Thyroid gland (tissue), 4 donors: ENCODE measurements around the gene TTC39B. TPM values are rescaled to one million over a fixed set of nuclear protein-coding genes. Genes with fewer than 3 reads are reported as not detected.

Experiments
- DNase-seq, 2 donors: peaks; one replicate each; pipeline ENCODE4 v3.0.0-alpha.2; 2019
- H3K27ac ChIP-seq, 3 donors: fragments of 200-600 bp; sonication (generic); 1 replicate in 2 of 3; 2 replicates in 1 of 3; pipeline ENCODE4 v1.5.1; 2016 to 2019; ENCODE audit warnings: mild to moderate bottlenecking in 1 of 3, moderate library complexity in 1 of 3
- H3K27me3 ChIP-seq: fragments of 200-600 bp; sonication (generic); one replicate; pipeline ENCODE4 v1.5.1; 2019
- H3K36me3 ChIP-seq, 2 donors: fragments of 200-600 bp; sonication (generic); one replicate each; pipeline ENCODE4 v1.5.1; 2016 to 2019
- H3K4me1 ChIP-seq, 2 donors: fragments of 200-600 bp; sonication (generic); one replicate each; pipeline ENCODE4 v1.5.1; 2017 to 2019
- H3K4me3 ChIP-seq, 3 donors: fragments of 200-600 bp; sonication (generic); replicated peaks in 1 of 3; 1 replicate in 2 of 3; 2 replicates in 1 of 3; pipeline ENCODE4 v1.5.1; 2016; ENCODE audit warnings: mild to moderate bottlenecking in 1 of 3
- H3K9me3 ChIP-seq: fragments of 200-600 bp; sonication (generic); one replicate; pipeline ENCODE4 v1.5.1; 2017
- CTCF ChIP-seq, 6 experiments: fragments of 200-600 bp in 3 of 6; fragments of 450-650 bp in 3 of 6; sonication (generic) in 3 of 6; IDR thresholded peaks; one replicate each; pipeline ENCODE4 v1.5.1; 2016 to 2019; ENCODE audit warnings: antibody characterized with exemption in 6 of 6, mild to moderate bottlenecking in 2 of 6, inconsistent platforms in 1 of 6, moderate library complexity in 1 of 6
- POLR2A ChIP-seq, 2 donors: fragments of 450-650 bp; IDR thresholded peaks; one replicate each; pipeline ENCODE4 v1.6.1; 2017; ENCODE audit warnings: antibody characterized with exemption in 2 of 2, mild to moderate bottlenecking in 2 of 2, moderate library complexity in 1 of 2
- WGBS, 2 donors: methylation state at CpG; one replicate each; pipeline ENCODE4 v1.1.5; 2017; 5-methylcytosine and 5-hydroxymethylcytosine counted together
- intact Hi-C: fragments of 100-400 bp; cut with DNase I; formaldehyde crosslinking; loops from one replicate; pipeline ENCODE4 v1.15.1; 2023
- total RNA-seq, 4 donors: library from RNA; depleted of rRNA; stranded (reverse); fragments of >200 nt; gene quantifications; one replicate each; pipeline ENCODE4 v1.2.3, GENCODE V29; 2016

TTC39B gene
- total RNA-seq, 4 donors from 2014 or later, result 10.3 to 18.7 (median 11.3) TPM

GRCh38 chr9:15182730-15183129 lies 124.3 kb downstream of the TTC39B start:
- Histone ChIP-seq H3K4me1 (no peaks in the 10 kb centered on the region), H3K4me3 (no peak overlapping the region), H3K27ac (no peak overlapping the region), H3K27me3 (no peaks in the 10 kb centered on the region), H3K36me3 (peaks cover 0 to 4% of the 10 kb centered on the region in 2 donors), H3K9me3 (no peaks in the 10 kb centered on the region)
- DNase-seq, result no peak
- TF ChIP-seq POLR2A (IDR thresholded peaks at IDR 0.05) (no peak), CTCF (IDR thresholded peaks at IDR 0.05) (no peak)
- 72 to 74% methylated on average over 3 of the region's 3 CpGs for WGBS, 2 donors
- intact Hi-C loops, result no loop called here

GRCh38 chr9:15182101-15182551 lies 124.9 kb downstream of the TTC39B start:
- Histone ChIP-seq H3K9me3 (no peaks in the 10 kb centered on the region), H3K4me3 (no peak overlapping the region), H3K27ac (no peak overlapping the region), H3K27me3 (no peaks in the 10 kb centered on the region), H3K4me1 (no peaks in the 10 kb centered on the region), H3K36me3 (no peaks in the 10 kb centered on the region)
- TF ChIP-seq POLR2A (IDR thresholded peaks at IDR 0.05) (no peak), CTCF (IDR thresholded peaks at IDR 0.05) (no peak)
- intact Hi-C loops, result no loop called here
- WGBS, 2 donors, result 83 to 86% methylated on average over 2 of the region's 2 CpGs
- DNase-seq, result no peak

- no peaks in the 10 kb centered on the region for H3K36me3 ChIP-seq
- no peak overlapping the region for H3K27ac ChIP-seq
- intact Hi-C loops, result no loop called here
- no peaks in the 10 kb centered on the region for H3K27me3 ChIP-seq
- H3K9me3 ChIP-seq, result no peaks in the 10 kb centered on the region
- TF ChIP-seq CTCF (IDR thresholded peaks at IDR 0.05), result no peak
- TF ChIP-seq POLR2A (IDR thresholded peaks at IDR 0.05), result no peak
- no peaks in the 10 kb centered on the region for H3K4me1 ChIP-seq
- 96% methylated on average over 1 of the region's 1 CpG for WGBS, 2 donors
- DNase-seq, result no peak
- H3K4me3 ChIP-seq, result no peak overlapping the region
Measured at GRCh38 chr9:15180124-15180523, 126.9 kb downstream of the TTC39B start.

GRCh38 chr9:15178631-15179030 lies 128.4 kb downstream of the TTC39B start:
- Histone ChIP-seq H3K36me3 (no peaks in the 10 kb centered on the region), H3K4me1 (no peaks in the 10 kb centered on the region), H3K4me3 (no peak overlapping the region), H3K27me3 (no peaks in the 10 kb centered on the region), H3K9me3 (no peaks in the 10 kb centered on the region), H3K27ac (no peak overlapping the region)
- TF ChIP-seq CTCF (IDR thresholded peaks at IDR 0.05) (no peak), POLR2A (IDR thresholded peaks at IDR 0.05) (no peak)
- no peak for DNase-seq
- intact Hi-C loops, result no loop called here
- 96 to 97% methylated on average over 3 of the region's 3 CpGs for WGBS, 2 donors

- TF ChIP-seq CTCF (IDR thresholded peaks at IDR 0.05), result no peak
- TF ChIP-seq POLR2A (IDR thresholded peaks at IDR 0.05), result no peak
- no peak overlapping the region for H3K4me3 ChIP-seq
- H3K27me3 ChIP-seq, result no peaks in the 10 kb centered on the region
- H3K9me3 ChIP-seq, result no peaks in the 10 kb centered on the region
- intact Hi-C loops, result no loop called here
- DNase-seq, result no peak
- no peaks in the 10 kb centered on the region for H3K36me3 ChIP-seq
- no peaks in the 10 kb centered on the region for H3K4me1 ChIP-seq
- WGBS, 2 donors, result 67 to 81% methylated on average over 1 of the region's 1 CpG
- H3K27ac ChIP-seq, result no peak overlapping the region
Measured at GRCh38 chr9:15176836-15177235, 130.2 kb downstream of the TTC39B start.
